H1 (cell line): ENCODE data around the gene PRTN3. TPM values are rescaled to one million over a fixed set of nuclear protein-coding genes. Genes with fewer than 3 reads are reported as not detected.

Source experiments
- BACH1 ChIP-seq: IDR thresholded peaks from 2 replicates; pipeline ENCODE4 v1.6.1; 2012; ENCODE audit warnings: low read length, improper control_type of control experiment
- CBX5 ChIP-seq: fragments of 300-800, 300-1000 bp; sonication (generic); IDR thresholded peaks from 2 replicates; pipeline ENCODE4 v1.7.1; 2016; ENCODE audit warnings: antibody characterized with exemption, low read length, low read depth
- CEBPB ChIP-seq: IDR thresholded peaks from 2 replicates; pipeline ENCODE4 v1.6.1; 2012; ENCODE audit warnings: low read depth, low read length
- CTBP2 ChIP-seq: IDR thresholded peaks from 2 replicates; pipeline ENCODE4 v1.7.0; 2011; ENCODE audit warnings: borderline replicate concordance, mild to moderate bottlenecking, moderate library complexity, mixed read lengths, low read length; ENCODE audit not compliant: insufficient read depth, insufficient read length
- EGR1 ChIP-seq: IDR thresholded peaks from 2 replicates; pipeline ENCODE4 v1.6.1; 2011; ENCODE audit warnings: low read depth, low read length, borderline replicate concordance
- GTF2F1 ChIP-seq: IDR thresholded peaks from 2 replicates; pipeline ENCODE4 v1.6.1; 2012; ENCODE audit warnings: low read depth, low read length, improper control_type of control experiment, borderline replicate concordance
- HDAC6 ChIP-seq: IDR thresholded peaks from one replicate; pipeline ENCODE4 v1.7.1; 2012; ENCODE audit warnings: low read depth, mild to moderate bottlenecking, inconsistent platforms, low read length, moderate library complexity
- JUND ChIP-seq: IDR thresholded peaks from 2 replicates; pipeline ENCODE4 v1.6.1; 2011; ENCODE audit warnings: mild to moderate bottlenecking, improper control_type of control experiment, low read length
- KDM1A ChIP-seq: fragments of 200-600, 300-600 bp; sonication (generic); IDR thresholded peaks from 2 replicates; pipeline ENCODE4 v1.7.1; 2016; ENCODE audit warnings: mild to moderate bottlenecking, low read length, borderline replicate concordance
- KDM5A ChIP-seq: fragments of 200-600 bp; IDR thresholded peaks from 2 replicates; pipeline ENCODE4 v1.7.1; 2012; ENCODE audit warnings: mild to moderate bottlenecking, low read length, inconsistent platforms, mixed read lengths
- MAFK ChIP-seq: IDR thresholded peaks from 2 replicates; pipeline ENCODE4 v1.6.1; 2012; ENCODE audit warnings: low read depth, mild to moderate bottlenecking, improper control_type of control experiment, low read length
- NANOG ChIP-seq: IDR thresholded peaks from 2 replicates; pipeline ENCODE4 v1.6.1; 2011; ENCODE audit warnings: low read length, low read depth, mild to moderate bottlenecking, inconsistent platforms; ENCODE audit not compliant: insufficient read depth, poor library complexity, severe bottlenecking
- NRF1 ChIP-seq: IDR thresholded peaks from 2 replicates; pipeline ENCODE4 v1.6.1; 2011; ENCODE audit warnings: mild to moderate bottlenecking, low read depth, low read length, improper control_type of control experiment
- RBBP5 ChIP-seq: IDR thresholded peaks from 2 replicates; pipeline ENCODE4 v1.7.1; 2012; ENCODE audit warnings: low read depth, mild to moderate bottlenecking, inconsistent platforms, low read length, moderate library complexity, borderline replicate concordance
- RNF2 ChIP-seq: fragments of 200-900, 300-1000 bp; sonication (generic); IDR thresholded peaks from 2 replicates; pipeline ENCODE4 v1.7.1; 2016; ENCODE audit warnings: borderline replicate concordance, low read depth, mild to moderate bottlenecking, antibody characterized with exemption, low read length; ENCODE audit not compliant: poor library complexity, severe bottlenecking; ENCODE audit errors: missing control alignments
- RXRA ChIP-seq: IDR thresholded peaks from 2 replicates; pipeline ENCODE4 v1.6.1; 2011; ENCODE audit warnings: low read depth, mild to moderate bottlenecking, low read length, moderate library complexity; ENCODE audit not compliant: insufficient read depth
- SIN3A ChIP-seq, 2 experiments: IDR thresholded peaks in 1 of 2; conservative IDR thresholded peaks in 1 of 2; 2 replicates each; pipeline ENCODE4 v1.6.1; 2011 to 2012; ENCODE audit warnings: low read length in 2 of 2, improper control_type of control experiment in 1 of 2, low read depth in 1 of 2, mild to moderate bottlenecking in 1 of 2
- SIRT6 ChIP-seq: IDR thresholded peaks from one replicate; pipeline ENCODE4 v1.7.1; 2012; ENCODE audit warnings: low read length, inconsistent platforms
- SP4 ChIP-seq: IDR thresholded peaks from 2 replicates; pipeline ENCODE4 v1.6.1; 2012; ENCODE audit warnings: low read length, inconsistent platforms
- SRF ChIP-seq: IDR thresholded peaks from 2 replicates; pipeline ENCODE4 v1.6.1; 2011; ENCODE audit warnings: mild to moderate bottlenecking, low read depth, low read length, moderate library complexity
- TAF7 ChIP-seq: optimal IDR thresholded peaks from 2 replicates; pipeline ENCODE3; 2011; ENCODE audit warnings: low read depth, mild to moderate bottlenecking, inconsistent platforms, low read length, moderate library complexity, borderline replicate concordance
- TBP ChIP-seq: IDR thresholded peaks from 2 replicates; pipeline ENCODE4 v1.6.1; 2011; ENCODE audit warnings: low read depth, low read length, improper control_type of control experiment
- YY1 ChIP-seq: IDR thresholded peaks from 2 replicates; pipeline ENCODE4 v1.6.1; 2011; ENCODE audit warnings: low read depth, mild to moderate bottlenecking, low read length
- ZNF274 ChIP-seq: IDR thresholded peaks from 2 replicates; pipeline ENCODE4 v1.7.0; 2012; ENCODE audit warnings: low read length, borderline replicate concordance; ENCODE audit errors: extremely low read depth
- polyA plus RNA-seq, 7 experiments: library from polyadenylated mRNA; depleted of rRNA in 3 of 7; stranded (reverse) in 5 of 7; unstranded in 2 of 7; fragments of >200 nt in 5 of 7; fragments of 200-250 nt in 2 of 7; gene quantifications; 1 replicate in 5 of 7; 2 replicates in 1 of 7; 4 replicates in 1 of 7; pipeline versions ENCODE4 v1.2.1 to v1.2.3, GENCODE V29; 2011 to 2013; ENCODE audit warnings: missing spikeins in 2 of 7, mixed read lengths in 2 of 7
- total RNA-seq: library from RNA; stranded (reverse); fragmentation: NEBNext Ultra II Directional; extraction: Animal tissue kit (Norgen Biotek cat#: 25700); gene quantifications from 2 replicates; pipeline ENCODE4 v1.2.1, GENCODE V29; 2021
- TF ChIP-seq, protein P1 (sequence below): IDR thresholded peaks from 2 replicates; pipeline ENCODE4 v1.6.1; 2012; ENCODE audit warnings: inconsistent platforms

PRTN3 gene
- total and polyA plus RNA-seq, 2 of the 8 experiments (the other 6 are each of a cell fraction or from before 2014, with no cell fraction given), result 0.39 to 2.1 TPM

- TF ChIP-seq ZNF274, result no peak
- no peak for TF ChIP-seq BACH1
- no peak for TF ChIP-seq TAF7
- TF ChIP-seq SIRT6, result no peak
- no peak for TF ChIP-seq EGR1
- no peak for TF ChIP-seq SP4
- no peak for TF ChIP-seq SRF
- TF ChIP-seq CTBP2, result no peak
- TF ChIP-seq, protein P1, sequence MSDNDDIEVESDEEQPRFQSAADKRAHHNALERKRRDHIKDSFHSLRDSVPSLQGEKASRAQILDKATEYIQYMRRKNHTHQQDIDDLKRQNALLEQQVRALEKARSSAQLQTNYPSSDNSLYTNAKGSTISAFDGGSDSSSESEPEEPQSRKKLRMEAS, result peak; percentile 86
- TF ChIP-seq JUND, result no peak
- no peak for TF ChIP-seq CBX5
- TF ChIP-seq KDM1A, result no peak
- peak; percentile 35 for TF ChIP-seq RNF2
- no peak for TF ChIP-seq GTF2F1
- no peak for TF ChIP-seq NANOG
- no peak for TF ChIP-seq SIN3A (conservative IDR thresholded peaks at IDR 0.05 in 1 of 2, IDR thresholded peaks at IDR 0.05 in 1 of 2; ENCODE audit: low read depth in 1 of 2, low read length in 2 of 2)
- TF ChIP-seq KDM5A, result no peak
- no peak for TF ChIP-seq CEBPB
- no peak for TF ChIP-seq MAFK
- no peak; the same call in 1 of the 2 replicates for TF ChIP-seq TBP
- no peak for TF ChIP-seq RBBP5
- no peak for TF ChIP-seq RXRA
- TF ChIP-seq HDAC6, result no peak
- no peak for TF ChIP-seq NRF1
- TF ChIP-seq YY1, result no peak
These were observed 2.5 kb downstream of the PRTN3 start (continued) for GRCh38 chr19:843180-843835.
